Memory B cell (primary cell): ENCODE data around the gene IL17REL.

Experiments
- ATAC-seq: fragments of 150-1000 bp; cut with Tn5 transposase; 2 replicates; pipeline ENCODE4 v1.10.0; 2021; ENCODE audit warnings: low read depth, mild to moderate bottlenecking, moderate library complexity
- DNase-seq, 2 donors: peaks; one replicate each; pipeline ENCODE4 v3.0.0; 2022; ENCODE audit warnings: low spot score in 2 of 2
- H3K27ac Mint-ChIP-seq: one replicate; pipeline ENCODE4 v1.8.0; 2022; ENCODE audit warnings: mild to moderate bottlenecking, moderate library complexity, mixed read lengths
- H3K27me3 Mint-ChIP-seq: one replicate; pipeline ENCODE4 v1.8.0; 2022; ENCODE audit warnings: mixed read lengths
- H3K36me3 Mint-ChIP-seq: one replicate; pipeline ENCODE4 v1.8.0; 2022; ENCODE audit warnings: mild to moderate bottlenecking, mixed read lengths
- H3K4me1 Mint-ChIP-seq: one replicate; pipeline ENCODE4 v1.8.0; 2022; ENCODE audit warnings: mixed read lengths
- H3K4me3 Mint-ChIP-seq: one replicate; pipeline ENCODE4 v1.8.0; 2022; ENCODE audit warnings: mild to moderate bottlenecking, moderate library complexity, mixed read lengths
- H3K9me3 Mint-ChIP-seq: one replicate; pipeline ENCODE4 v1.8.0; 2022; ENCODE audit warnings: mixed read lengths

IL17REL gene

GRCh38 chr22:49962751-49963646, 49.6 kb downstream of the IL17REL start:
- ATAC-seq: no peak
- peaks cover 40% of the 10 kb centered on the region for H3K4me1 Mint-ChIP-seq
- H3K9me3 Mint-ChIP-seq: no peaks in the 10 kb centered on the region
- DNase-seq: no peak
- peaks cover 4% of the 10 kb centered on the region for H3K36me3 Mint-ChIP-seq
- peak overlapping the region; percentile 96 for H3K27ac Mint-ChIP-seq
- peak overlapping the region; percentile 63 for H3K4me3 Mint-ChIP-seq
- no peaks in the 10 kb centered on the region for H3K27me3 Mint-ChIP-seq

DNA sequence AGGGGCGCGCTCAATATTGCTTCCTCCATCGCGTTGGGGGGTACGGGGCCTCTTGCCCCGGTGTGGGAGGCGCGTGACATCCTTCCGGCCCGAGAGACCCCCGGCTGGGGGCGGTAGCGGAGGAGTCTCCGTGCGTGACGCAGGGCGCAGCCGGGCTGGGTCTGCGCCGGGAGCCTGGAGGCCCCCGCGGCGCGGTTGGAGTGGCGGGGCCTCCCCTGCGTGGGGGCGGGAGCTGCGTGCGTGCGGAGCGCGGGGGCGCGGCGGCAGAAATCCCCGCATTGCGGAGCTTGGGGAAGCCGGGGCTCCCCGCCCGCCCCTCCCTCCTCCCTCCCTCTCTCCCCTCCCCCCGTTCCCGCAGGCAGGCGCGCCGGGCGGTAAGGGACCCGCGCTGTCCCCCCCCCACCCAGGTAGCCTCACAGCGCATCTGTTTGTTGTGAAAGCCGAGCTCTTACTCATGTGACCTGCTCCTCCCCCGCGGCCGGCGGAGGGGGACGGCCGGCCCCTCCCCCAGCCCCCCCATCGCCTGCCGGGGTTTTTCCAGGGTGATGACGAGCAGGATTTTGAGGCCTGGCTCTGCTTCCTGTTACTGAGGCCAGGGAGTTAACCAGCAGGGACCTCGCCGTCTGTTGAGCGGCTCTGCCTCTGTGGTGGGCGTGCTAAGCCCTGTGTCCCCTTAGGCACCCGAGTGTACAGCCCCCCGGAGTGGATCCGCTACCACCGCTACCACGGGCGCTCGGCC, 50.4 kb downstream of the IL17REL start:
- H3K36me3 Mint-ChIP-seq: peaks cover 4% of the 10 kb centered on the region
- H3K9me3 Mint-ChIP-seq: no peaks in the 10 kb centered on the region
- peak overlapping the region; percentile 96 for H3K27ac Mint-ChIP-seq
- DNase-seq: peak; percentile 65 to 69
- H3K27me3 Mint-ChIP-seq: no peaks in the 10 kb centered on the region
- peak overlapping the region; percentile 89 for H3K4me3 Mint-ChIP-seq
- peak; percentile 25 for ATAC-seq
- H3K4me1 Mint-ChIP-seq: peaks cover 34% of the 10 kb centered on the region

DNA sequence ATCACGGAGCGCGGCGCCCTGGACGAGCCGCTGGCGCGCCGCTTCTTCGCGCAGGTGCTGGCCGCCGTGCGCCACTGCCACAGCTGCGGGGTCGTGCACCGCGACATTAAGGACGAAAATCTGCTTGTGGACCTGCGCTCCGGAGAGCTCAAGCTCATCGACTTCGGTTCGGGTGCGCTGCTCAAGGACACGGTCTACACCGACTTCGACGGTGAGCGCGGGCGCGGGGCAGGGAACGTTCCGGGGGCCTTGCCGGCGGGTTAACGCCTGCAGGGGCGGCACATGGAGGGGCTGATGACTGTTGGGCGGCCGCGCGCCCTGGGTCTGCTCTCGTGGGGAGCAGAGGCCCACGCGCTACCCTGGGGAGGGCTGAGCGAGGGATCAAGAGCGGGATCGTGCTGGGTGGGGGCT, 51.0 kb downstream of the IL17REL start:
- Mint-ChIP-seq H3K27ac (peak overlapping the region; percentile 96), H3K27me3 (no peaks in the 10 kb centered on the region), H3K36me3 (peaks cover 4% of the 10 kb centered on the region), H3K9me3 (no peaks in the 10 kb centered on the region), H3K4me3 (peak overlapping the region; percentile 89), H3K4me1 (peaks cover 31% of the 10 kb centered on the region)
- peak in 1 of 2 donors; percentile 51 for DNase-seq
- no peak for ATAC-seq

GRCh38 chr22:49961005-49961600, 51.5 kb downstream of the IL17REL start:
- Mint-ChIP-seq H3K27me3 (no peaks in the 10 kb centered on the region), H3K4me3 (peak overlapping the region; percentile 89), H3K36me3 (peaks cover 4% of the 10 kb centered on the region), H3K4me1 (peaks cover 28% of the 10 kb centered on the region), H3K27ac (peak overlapping the region; percentile 96), H3K9me3 (no peaks in the 10 kb centered on the region)
- ATAC-seq (no peak), DNase-seq (peak in 1 of 2 donors; percentile 59)

GRCh38 chr22:49960159-49961004, 52.2 kb downstream of the IL17REL start, which contains the start of gene PIM3:
Gene PIM3, plus strand, starts transcription at chr22:49960772. Its CDS starts 176 bp downstream, at chr22:49960948.
- Mint-ChIP-seq H3K36me3 (peaks cover 4% of the 10 kb centered on the region), H3K27ac (peak within 1 kb of the TSS; percentile 96), H3K4me3 (peak within 1 kb of the TSS; percentile 89), H3K27me3 (no peaks in the 10 kb centered on the region), H3K9me3 (no peaks in the 10 kb centered on the region), H3K4me1 (peaks cover 26% of the 10 kb centered on the region)
- ATAC-seq (peak; percentile 73), DNase-seq (peak; percentile 91 to 93)

DNA sequence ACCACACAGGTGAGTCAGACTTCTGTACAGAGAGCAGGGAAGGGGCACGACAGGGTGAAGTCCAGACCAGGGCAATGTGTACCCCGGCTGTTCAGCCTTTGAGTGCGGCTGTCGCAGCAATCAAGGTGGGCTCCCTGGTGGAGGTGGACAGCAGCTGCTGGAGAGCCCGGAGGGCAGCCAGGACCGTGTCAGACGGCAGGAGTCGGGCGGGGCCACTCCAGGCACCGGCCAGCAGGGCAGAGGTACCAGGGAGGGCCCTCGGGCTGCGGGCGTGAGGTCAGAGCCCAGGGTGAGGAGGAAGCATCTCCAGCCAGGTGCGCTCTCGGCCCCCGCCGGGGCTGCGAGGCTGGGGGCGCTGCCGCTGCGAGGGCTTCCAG, 52.8 kb downstream of the IL17REL start:
- no peak for DNase-seq
- peak overlapping the region; percentile 85 for H3K27ac Mint-ChIP-seq
- H3K4me3 Mint-ChIP-seq: peak overlapping the region; percentile 81
- no peaks in the 10 kb centered on the region for H3K9me3 Mint-ChIP-seq
- peak; percentile 16 for ATAC-seq
- no peaks in the 10 kb centered on the region for H3K27me3 Mint-ChIP-seq
- H3K4me1 Mint-ChIP-seq: peaks cover 24% of the 10 kb centered on the region
- H3K36me3 Mint-ChIP-seq: peaks cover 4% of the 10 kb centered on the region

- DNase-seq: no peak
- H3K27me3 Mint-ChIP-seq: no peaks in the 10 kb centered on the region
Observed at GRCh38 chr22:49958931-49959781, 53.4 kb downstream of the IL17REL start.

DNA sequence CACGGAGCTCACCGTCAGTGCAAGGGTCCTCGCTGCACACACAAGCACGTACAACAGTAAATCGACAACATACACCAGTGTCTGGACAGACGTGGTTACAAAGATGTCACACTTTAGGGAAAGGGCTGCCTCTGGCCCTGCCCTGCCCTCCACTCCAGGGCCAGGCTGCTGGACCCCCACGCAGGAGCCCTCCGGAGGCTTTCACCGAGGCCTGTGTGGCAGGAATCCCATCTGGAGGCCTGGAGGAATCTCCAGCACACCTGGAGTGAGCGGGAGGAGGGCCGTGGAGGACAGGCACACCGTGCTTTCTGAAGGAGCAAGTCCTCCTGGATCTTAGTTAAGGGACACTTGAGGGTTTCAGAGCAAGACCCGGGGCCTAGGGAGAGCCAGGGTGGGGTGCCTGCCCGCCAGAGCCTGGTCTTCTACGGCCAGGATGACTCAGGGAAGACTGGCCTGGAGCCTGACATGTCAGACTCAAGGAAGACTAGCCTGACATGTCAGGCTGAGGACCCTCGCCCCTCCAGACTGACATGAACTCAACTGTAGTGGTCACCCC, 54.1 kb downstream of the IL17REL start:
- H3K9me3 Mint-ChIP-seq: no peaks in the 10 kb centered on the region
- peaks cover 4% of the 10 kb centered on the region for H3K36me3 Mint-ChIP-seq
- H3K4me3 Mint-ChIP-seq: peak overlapping the region; percentile 81
- DNase-seq: no peak
- peaks cover 14% of the 10 kb centered on the region for H3K4me1 Mint-ChIP-seq
- H3K27ac Mint-ChIP-seq: peak overlapping the region; percentile 87
- no peaks in the 10 kb centered on the region for H3K27me3 Mint-ChIP-seq
- ATAC-seq: no peak

More at GRCh38 chr22:49958931-49959781, 53.4 kb downstream of the IL17REL start:
- H3K27ac Mint-ChIP-seq: peak overlapping the region; percentile 87
- H3K36me3 Mint-ChIP-seq: peaks cover 4% of the 10 kb centered on the region
- peak overlapping the region; percentile 81 for H3K4me3 Mint-ChIP-seq
- H3K4me1 Mint-ChIP-seq: peaks cover 20% of the 10 kb centered on the region
- no peaks in the 10 kb centered on the region for H3K9me3 Mint-ChIP-seq
- ATAC-seq: no peak

DNA sequence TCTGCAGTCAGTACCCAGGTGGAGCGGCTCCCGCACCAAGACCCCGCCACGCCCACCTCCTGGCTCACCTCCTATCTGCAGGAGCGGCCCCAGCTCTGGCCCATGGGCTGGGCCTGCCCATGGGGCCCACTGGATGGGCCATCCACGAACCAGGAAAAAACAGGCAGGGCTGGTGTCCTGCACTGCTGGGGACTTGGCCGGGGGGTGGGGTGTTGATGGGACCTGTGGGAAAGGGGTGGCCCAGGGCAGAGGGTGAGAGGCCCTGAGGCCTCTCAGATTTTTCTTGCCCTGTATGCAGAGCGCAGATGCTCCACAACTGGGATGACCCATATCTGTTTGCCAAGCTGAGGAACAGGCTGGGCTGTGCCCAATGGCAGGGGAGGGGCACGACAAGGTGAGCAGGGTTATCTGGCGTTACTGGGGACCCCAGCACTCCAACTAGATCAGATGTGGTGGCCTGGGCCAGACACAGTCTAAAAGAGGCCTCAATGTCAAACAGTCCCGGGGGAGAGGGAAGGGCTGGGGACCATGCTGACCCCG, 54.7 kb downstream of the IL17REL start:
- Mint-ChIP-seq H3K36me3 (peaks cover 4% of the 10 kb centered on the region), H3K4me3 (no peak overlapping the region), H3K27ac (no peak overlapping the region), H3K27me3 (no peaks in the 10 kb centered on the region), H3K4me1 (peaks cover 12% of the 10 kb centered on the region), H3K9me3 (no peaks in the 10 kb centered on the region)
- ATAC-seq (no peak), DNase-seq (no peak)

DNA sequence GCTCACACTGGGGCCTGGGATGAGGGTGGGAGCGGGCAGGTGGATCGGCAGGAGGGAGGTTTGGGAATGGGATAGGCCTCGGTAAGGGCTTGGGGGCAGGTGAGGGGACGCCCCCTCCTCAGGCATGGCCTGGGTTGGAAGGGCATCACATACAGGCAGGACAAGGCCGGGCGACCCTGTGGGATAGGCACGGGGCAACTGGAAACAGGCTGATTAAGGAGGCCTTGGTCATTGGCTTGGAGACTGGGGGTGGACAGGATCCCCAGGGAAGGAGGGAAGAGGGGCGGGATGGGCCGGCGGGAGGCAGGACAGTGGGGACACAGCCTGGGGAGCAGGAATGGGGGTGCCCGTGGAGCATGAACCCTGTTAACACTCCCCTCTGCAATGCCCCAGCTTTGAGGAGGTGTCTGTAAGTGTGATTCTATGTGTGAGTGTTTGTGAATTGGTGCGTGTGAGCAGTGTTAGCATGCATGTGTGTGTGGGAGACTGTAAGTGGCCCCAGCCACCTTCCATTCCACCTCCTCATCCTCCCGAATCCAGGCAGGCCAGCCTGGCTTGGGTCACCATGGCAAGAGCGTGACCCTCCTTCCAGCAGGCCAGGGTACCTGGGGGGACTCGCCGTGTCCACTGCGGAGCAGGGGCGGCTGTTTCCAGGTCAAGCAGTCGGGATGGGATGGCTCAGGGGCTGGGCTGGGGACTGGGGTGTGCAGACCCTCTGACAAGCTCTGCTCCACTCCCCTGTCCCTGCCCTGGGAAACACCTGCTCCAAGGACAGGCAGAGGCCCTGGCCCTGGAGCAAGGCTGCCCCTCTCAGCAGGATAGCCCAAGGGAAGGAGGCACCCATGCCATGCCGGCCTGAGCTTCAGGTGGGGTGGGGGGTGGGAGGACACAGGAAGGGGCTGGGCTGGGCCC, 55.4 kb downstream of the IL17REL start:
- H3K27ac Mint-ChIP-seq: no peak overlapping the region
- H3K27me3 Mint-ChIP-seq: no peaks in the 10 kb centered on the region
- H3K4me1 Mint-ChIP-seq: peaks cover 12% of the 10 kb centered on the region
- peaks cover 4% of the 10 kb centered on the region for H3K36me3 Mint-ChIP-seq
- no peak overlapping the region for H3K4me3 Mint-ChIP-seq
- H3K9me3 Mint-ChIP-seq: no peaks in the 10 kb centered on the region
- ATAC-seq (no peak), DNase-seq (no peak)

GRCh38 chr22:49956418-49956770, 56.2 kb downstream of the IL17REL start:
- H3K4me3 Mint-ChIP-seq: no peak overlapping the region
- H3K27me3 Mint-ChIP-seq: no peaks in the 10 kb centered on the region
- DNase-seq (no peak), ATAC-seq (no peak)
- no peaks in the 10 kb centered on the region for H3K36me3 Mint-ChIP-seq
- H3K4me1 Mint-ChIP-seq: peaks cover 12% of the 10 kb centered on the region
- H3K9me3 Mint-ChIP-seq: no peaks in the 10 kb centered on the region
- no peak overlapping the region for H3K27ac Mint-ChIP-seq
